ENCODE results near the gene RPP21. TPM values are rescaled to one million over a fixed set of nuclear protein-coding genes. Genes with fewer than 3 reads are reported as not detected.

Gene RPP21
- total and polyA plus RNA-seq, 12 donors = 24.2 to 223 (median 59.7) TPM

- 50 to 86% (median 75%) methylated on average over 3 of the region's 3 CpGs for WGBS, 4 donors
Measured at GRCh38 chr6:30348957-30349356, 4.0 kb downstream of the RPP21 start.

GRCh38 chr6:30349421-30350177, 4.6 kb downstream of the RPP21 start:
- peaks cover 0 to 10% of the 10 kb centered on the region in 2 donors for H3K36me3 ChIP-seq (replicated peaks in 1 of 2)
- H3K27ac ChIP-seq = no peak overlapping the region
- DNase-seq = no peak
- no peak for TF ChIP-seq POLR2A (IDR thresholded peaks at IDR 0.05)
- TF ChIP-seq, protein P1, sequence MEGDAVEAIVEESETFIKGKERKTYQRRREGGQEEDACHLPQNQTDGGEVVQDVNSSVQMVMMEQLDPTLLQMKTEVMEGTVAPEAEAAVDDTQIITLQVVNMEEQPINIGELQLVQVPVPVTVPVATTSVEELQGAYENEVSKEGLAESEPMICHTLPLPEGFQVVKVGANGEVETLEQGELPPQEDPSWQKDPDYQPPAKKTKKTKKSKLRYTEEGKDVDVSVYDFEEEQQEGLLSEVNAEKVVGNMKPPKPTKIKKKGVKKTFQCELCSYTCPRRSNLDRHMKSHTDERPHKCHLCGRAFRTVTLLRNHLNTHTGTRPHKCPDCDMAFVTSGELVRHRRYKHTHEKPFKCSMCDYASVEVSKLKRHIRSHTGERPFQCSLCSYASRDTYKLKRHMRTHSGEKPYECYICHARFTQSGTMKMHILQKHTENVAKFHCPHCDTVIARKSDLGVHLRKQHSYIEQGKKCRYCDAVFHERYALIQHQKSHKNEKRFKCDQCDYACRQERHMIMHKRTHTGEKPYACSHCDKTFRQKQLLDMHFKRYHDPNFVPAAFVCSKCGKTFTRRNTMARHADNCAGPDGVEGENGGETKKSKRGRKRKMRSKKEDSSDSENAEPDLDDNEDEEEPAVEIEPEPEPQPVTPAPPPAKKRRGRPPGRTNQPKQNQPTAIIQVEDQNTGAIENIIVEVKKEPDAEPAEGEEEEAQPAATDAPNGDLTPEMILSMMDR (IDR thresholded peaks at IDR 0.05) = no peak
- no peaks in the 10 kb centered on the region for H3K27me3 ChIP-seq
- H3K9me3 ChIP-seq (replicated peaks in 1 of 3) = no peaks in the 10 kb centered on the region
- no peak overlapping the region for H3K4me3 ChIP-seq
- intact Hi-C loops (cut with DNase I) = no loop called here
- 52 to 61% (median 57%) methylated on average over 3 of the region's 3 CpGs for WGBS, 4 donors
- H3K4me1 ChIP-seq (replicated peaks in 1 of 2) = peaks cover 0 to 11% of the 10 kb centered on the region in 2 donors

More at GRCh38 chr6:30348957-30349356, 4.0 kb downstream of the RPP21 start:
- Histone ChIP-seq H3K27ac (no peak overlapping the region), H3K4me1 (replicated peaks in 1 of 2) (peaks cover 0 to 17% of the 10 kb centered on the region in 2 donors), H3K27me3 (no peaks in the 10 kb centered on the region), H3K36me3 (replicated peaks in 1 of 2) (peaks cover 0 to 10% of the 10 kb centered on the region in 2 donors), H3K4me3 (no peak overlapping the region), H3K9me3 (replicated peaks in 1 of 3) (no peaks in the 10 kb centered on the region)
- intact Hi-C loops (cut with DNase I) = no loop called here
- no peak for TF ChIP-seq POLR2A (IDR thresholded peaks at IDR 0.05)
- TF ChIP-seq, protein P1 (IDR thresholded peaks at IDR 0.05) = no peak
- DNase-seq = no peak

GRCh38 chr6:30350524-30350923, 5.6 kb downstream of the RPP21 start:
- Histone ChIP-seq H3K27me3 (no peaks in the 10 kb centered on the region), H3K4me3 (no peak overlapping the region), H3K36me3 (replicated peaks in 1 of 2) (peaks cover 0 to 10% of the 10 kb centered on the region in 2 donors), H3K4me1 (replicated peaks in 1 of 2) (peaks cover 0 to 7% of the 10 kb centered on the region in 2 donors), H3K9me3 (replicated peaks in 1 of 3) (no peaks in the 10 kb centered on the region), H3K27ac (no peak overlapping the region)
- DNase-seq = no peak
- WGBS, 4 donors = 42 to 69% (median 58%) methylated on average over 1 of the region's 1 CpG
- TF ChIP-seq, protein P1 (IDR thresholded peaks at IDR 0.05) = no peak
- TF ChIP-seq POLR2A (IDR thresholded peaks at IDR 0.05) = no peak
- intact Hi-C loops (cut with DNase I) = no loop called here

DNA sequence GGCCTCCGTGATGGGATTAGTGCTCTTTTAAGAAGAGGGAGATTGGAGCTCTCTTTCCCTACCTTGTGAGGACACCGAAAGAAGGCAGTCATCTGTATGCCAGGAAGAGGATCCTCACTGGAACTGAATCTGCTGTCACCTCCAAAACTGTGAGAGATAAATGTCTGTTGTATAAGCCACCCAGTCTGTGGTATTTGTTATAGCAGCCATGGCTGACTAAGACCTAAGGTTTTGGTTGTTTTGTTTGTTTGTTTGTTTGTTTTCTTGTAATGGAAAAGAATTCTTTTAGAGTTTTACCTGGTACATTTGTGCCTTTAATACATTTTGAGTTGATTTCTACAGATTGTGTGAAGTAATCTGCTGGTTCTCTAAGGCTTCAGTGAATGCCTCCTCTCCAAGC, 7.6 kb downstream of the RPP21 start:
- intact Hi-C loops (cut with DNase I) = no loop called here
- WGBS, 4 donors = 79 to 91% (median 88%) methylated on average over 2 of the region's 2 CpGs
- no peak for DNase-seq

More for the DNA sequence above, 7.6 kb downstream of the RPP21 start:
- no peak for TF ChIP-seq POLR2A (IDR thresholded peaks at IDR 0.05)
- TF ChIP-seq, protein P1 (IDR thresholded peaks at IDR 0.05) = no peak
- no peak overlapping the region for H3K27ac ChIP-seq
- H3K9me3 ChIP-seq (replicated peaks in 1 of 3) = no peaks in the 10 kb centered on the region
- H3K36me3 ChIP-seq (replicated peaks in 1 of 2) = peaks cover 0 to 4% of the 10 kb centered on the region in 2 donors
- H3K4me1 ChIP-seq (replicated peaks in 1 of 2) = peaks cover 0 to 2% of the 10 kb centered on the region in 2 donors
- peaks cover 9% of the 10 kb centered on the region for H3K27me3 ChIP-seq
- H3K4me3 ChIP-seq = no peak overlapping the region

Data from adrenal gland (tissue), 12 donors.